ENCODE results near the gene COPS9.

Gene COPS9

DNA sequence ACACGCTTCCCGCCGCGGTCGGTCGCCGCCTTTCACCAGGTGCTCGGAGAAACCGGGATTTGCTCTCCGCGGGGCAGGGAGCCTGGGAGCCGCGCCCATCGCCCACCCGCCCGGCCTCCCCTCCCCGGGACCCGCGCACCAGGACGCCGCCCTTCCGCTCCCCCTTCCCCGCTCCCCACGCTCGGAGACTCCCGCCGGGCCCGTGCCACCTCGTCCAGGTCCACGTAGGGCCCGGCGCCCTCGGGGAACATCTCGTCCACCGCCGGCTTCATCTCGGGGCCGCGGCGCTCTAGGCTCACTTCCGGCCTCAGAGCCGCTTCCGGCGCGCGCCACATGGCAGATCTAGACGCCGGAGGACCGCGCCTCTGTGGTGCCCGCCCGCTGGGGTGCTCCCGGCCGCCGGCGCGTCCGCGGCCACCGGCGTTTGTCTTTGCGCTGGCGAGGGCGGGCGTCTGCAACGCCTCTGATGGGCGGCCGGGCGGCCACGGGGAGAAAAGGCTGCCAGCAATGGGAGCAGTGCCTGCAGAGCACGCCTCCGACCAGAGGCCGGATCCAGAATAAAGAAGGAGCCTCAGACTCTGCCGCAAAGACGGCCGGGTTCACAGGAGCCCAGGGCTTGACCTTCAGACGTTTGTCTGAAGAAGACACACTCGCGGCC is at the start of gene COPS9:
COPS9 (minus strand) TSS at position 293 of the 658 bp plus-strand sequence; CDS start at position 272, 21 bp downstream.
- no peak for DNase-seq

- DNase-seq, result no peak
These were observed 48.6 kb upstream of the COPS9 start for GRCh38 chr2:240184656-240185055.

- no peak for DNase-seq
These were observed 47.9 kb upstream of the COPS9 start for GRCh38 chr2:240183875-240184590.

DNA sequence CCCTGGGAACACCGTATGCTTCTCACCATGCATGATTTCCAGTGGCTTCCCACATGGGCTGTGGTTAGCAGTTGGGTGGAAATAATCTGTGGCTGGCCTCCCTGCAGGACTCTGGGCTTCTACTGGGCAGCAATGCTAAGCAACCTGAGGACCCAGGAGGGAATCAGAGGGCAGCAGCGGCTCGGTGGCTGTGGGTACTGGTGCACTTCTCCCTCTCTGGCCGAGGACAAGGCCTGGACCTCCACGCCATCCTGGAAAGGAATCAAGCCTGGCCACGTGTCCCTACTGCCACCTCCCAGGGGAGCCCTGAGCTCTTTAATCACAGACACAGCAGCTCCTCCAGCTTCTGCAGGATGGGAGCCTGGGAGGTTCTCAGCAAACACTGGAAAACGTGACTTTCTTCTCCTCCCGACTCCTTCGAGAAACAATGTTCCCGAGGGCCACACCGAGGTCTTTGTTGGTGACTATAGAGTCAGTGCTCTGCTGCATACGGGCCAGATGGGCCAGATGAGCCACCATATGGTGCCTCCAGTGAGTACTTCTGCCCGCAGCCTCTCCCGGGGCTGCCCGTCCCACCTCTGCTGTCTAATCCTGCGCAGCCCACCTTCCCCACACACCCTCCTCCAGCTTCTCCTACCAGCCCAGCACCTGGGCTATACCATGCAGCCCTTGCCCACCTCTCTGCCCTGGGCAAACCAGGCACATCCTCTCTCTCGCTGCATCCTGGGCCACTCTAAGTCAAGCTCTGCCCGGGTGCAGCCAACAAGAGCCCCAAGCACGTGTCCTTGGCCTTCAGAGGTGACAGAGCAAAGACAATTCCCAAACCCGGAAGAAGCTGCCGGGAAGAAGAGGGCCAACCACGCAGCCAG is 47.1 kb upstream of the COPS9 start:
- no peak for DNase-seq

- DNase-seq, result no peak
These were observed 46.4 kb upstream of the COPS9 start for GRCh38 chr2:240182476-240182875.

DNA sequence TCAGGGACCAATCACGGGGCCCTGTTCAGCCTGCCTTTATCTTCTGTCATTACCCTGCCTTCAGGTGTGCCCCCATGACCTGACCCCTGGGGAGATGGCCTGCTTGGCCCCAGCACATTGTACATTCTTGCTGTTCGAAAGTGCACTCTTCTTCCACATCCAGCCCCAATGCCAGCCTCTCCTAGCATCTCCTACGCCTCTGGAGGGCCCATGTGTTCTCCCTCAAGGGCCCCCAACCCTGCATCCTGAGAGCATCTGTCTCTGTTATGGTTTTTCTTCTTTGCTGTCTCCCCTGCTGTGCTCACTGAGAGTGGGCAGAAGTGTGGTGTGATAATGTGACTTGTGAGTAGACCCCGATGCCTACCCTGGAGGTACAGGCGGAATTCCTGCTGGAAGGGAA is 45.9 kb upstream of the COPS9 start:
- no peak for DNase-seq

- DNase-seq, result no peak
These were observed 44.0 kb upstream of the COPS9 start for GRCh38 chr2:240179941-240180666.

DNA sequence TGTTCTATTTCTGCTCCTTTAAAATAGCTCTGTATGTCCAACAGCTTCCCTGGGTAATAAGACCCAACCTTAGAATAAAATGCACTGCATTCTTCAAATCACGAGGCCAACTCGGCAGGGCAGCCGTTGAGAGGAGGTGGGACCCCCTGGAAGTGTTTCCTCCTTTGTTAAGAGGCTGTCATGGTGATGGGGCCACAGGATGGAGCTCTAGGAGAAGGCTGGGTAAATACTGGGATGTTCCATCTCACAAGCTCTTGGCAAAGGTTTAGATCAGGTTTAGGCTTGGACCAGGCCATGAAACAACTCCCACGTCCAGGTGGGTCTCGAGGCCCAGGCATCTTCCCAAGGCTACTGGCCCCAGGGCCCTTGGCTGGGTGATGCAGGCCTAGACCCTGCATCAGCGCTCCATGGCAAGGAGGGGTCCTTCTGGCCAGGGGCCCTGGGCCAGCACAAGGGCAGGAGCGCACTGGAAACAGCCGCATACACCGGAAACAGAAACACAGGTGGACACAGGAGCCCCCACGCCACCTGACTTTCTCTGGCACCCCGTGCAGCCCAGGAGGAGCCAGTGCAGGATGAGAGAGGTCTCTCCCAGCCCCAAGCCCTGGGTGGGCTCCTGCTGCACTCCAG is 43.2 kb upstream of the COPS9 start:
- no peak for DNase-seq

DNA sequence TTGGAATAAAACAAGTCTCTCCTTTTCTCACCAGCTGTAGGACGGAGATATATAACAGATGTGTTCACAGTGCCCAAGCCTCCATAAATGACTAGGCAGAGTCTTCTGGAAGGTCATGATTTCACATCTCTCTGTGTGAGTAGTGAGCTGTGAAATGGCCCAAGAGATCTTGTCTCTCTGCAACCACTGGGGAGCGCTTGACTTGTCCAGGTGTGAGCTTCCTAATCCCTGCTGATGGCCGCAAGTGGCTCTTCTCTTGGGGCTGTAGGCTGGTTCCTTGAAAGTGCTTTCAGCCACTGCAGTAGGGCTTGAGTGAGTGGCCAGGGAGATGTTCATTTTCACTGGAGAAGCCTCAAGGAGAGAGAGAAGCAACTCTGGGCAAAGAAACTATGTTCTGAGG is 42.5 kb upstream of the COPS9 start:
- DNase-seq, result no peak

- DNase-seq, result no peak
These were observed 38.4 kb upstream of the COPS9 start for GRCh38 chr2:240174496-240174895.

GRCh38 chr2:240172071-240172895 is 36.2 kb upstream of the COPS9 start:
- no peak for DNase-seq

DNA sequence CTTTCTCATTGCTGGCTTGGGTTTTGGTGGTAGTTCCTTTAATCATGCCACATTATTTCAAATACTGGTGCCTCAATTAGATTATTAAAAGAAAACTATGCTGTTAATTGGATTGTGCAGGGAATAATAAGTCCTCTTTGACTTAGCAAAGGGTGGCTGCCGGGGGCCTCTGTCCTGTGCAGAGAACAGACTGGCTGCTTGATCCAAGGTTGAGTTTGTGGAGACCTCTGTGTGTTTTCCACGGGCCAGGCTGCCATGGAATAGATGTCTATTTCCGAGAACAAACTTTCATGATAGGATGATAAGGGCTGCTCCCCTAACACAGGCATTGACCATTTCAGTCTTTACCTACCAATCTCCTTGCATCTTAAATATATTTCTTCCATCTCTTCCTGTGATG is 34.8 kb upstream of the COPS9 start:
- DNase-seq, result no peak

DNA sequence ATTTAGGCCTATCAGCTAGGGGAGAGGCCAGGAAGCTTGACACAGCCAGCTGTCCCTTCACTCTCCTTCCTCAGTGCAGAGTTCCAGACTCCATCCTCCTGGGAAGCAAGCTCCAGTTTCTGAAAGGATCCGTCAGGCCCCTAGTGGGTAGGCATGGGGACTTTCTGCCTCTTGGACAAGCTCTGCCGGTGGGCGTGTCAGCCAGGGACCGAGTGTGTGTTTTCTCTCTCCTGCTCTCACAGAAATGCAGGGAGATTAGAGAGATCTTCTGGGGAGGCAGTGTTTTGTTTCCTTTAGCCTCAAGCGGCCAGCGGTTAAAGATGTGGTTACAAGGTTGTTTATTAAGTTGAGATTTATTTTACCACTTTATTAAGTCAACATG is 34.2 kb upstream of the COPS9 start:
- no peak for DNase-seq

GRCh38 chr2:240169486-240170353 is 33.6 kb upstream of the COPS9 start:
- DNase-seq, result no peak

GRCh38 chr2:240168546-240169361 is 32.6 kb upstream of the COPS9 start:
- no peak for DNase-seq

- DNase-seq, result no peak
These were observed 31.9 kb upstream of the COPS9 start for GRCh38 chr2:240168041-240168440.

DNA sequence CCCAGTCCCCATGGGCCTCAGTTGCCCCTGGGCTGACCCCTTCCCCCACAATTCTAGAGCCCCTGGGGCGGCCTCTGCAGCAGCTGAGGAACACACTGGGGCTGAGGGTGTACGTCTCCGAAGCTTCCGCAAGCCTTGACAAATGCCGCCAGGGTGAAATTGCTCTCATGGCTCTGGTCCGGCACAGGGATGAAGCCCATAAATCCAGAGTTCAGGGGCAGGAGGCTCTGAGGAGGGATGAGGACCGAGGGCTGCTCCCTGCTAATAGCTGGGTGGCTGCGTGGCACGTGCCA is 31.4 kb upstream of the COPS9 start:
- DNase-seq, result no peak

- no peak for DNase-seq
These were observed 30.9 kb upstream of the COPS9 start for GRCh38 chr2:240166761-240167587.

GRCh38 chr2:240166191-240166590 is 30.1 kb upstream of the COPS9 start:
- no peak for DNase-seq

All from SIG-M5 (cell line).